ENCODE measurements around the gene RAX2. TPM values are rescaled to one million over a fixed set of nuclear protein-coding genes. Genes with fewer than 3 reads are reported as not detected.

Gene RAX2
- total RNA-seq, 2 donors from 2014 or later, result not detected

DNA sequence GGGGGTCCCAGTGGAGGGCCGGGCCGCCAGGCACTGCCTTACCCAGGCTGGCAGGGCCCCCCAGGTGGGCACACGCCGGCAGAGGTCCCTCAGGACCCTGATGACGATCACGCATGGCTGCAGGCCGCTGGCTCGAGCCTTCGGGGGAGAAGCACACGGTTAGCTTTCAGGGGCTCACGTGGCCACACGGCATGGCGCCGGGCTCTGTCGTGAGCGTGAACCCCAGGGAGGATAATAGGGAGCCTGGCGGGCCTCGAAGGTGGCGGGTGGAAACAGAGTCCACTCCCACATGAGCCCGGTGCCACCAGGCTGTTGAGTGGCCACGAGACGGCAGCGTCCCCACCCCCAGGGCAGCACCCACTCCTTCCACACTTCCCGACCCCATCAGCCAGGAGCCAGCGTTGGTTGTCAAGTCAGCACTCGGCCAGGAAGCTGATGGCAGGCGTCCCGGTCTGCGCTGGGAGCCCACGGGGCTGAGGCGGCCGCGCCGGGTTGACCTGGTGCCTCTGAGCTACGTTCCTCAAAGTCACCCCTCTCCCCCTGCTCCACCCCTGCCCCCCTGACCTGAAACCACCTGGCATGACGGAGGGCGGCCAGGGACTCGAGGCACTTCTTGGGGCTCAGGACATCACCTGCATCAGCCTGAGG, 38.8 kb upstream of the RAX2 start:
- DNase-seq (ENCODE audit: low spot score), result no peak
- Histone ChIP-seq H3K9me3 (no peaks in the 10 kb centered on the region), H3K36me3 (no peaks in the 10 kb centered on the region), H3K4me1 (ENCODE audit: control insufficient read depth in 1 of 2, low read depth in 2 of 2) (no peaks in the 10 kb centered on the region), H3K27me3 (replicated peaks; ENCODE audit: insufficient read depth) (no peaks in the 10 kb centered on the region), H3K27ac (no peak overlapping the region), H3K4me3 (no peak overlapping the region)
- TF ChIP-seq, protein P1, sequence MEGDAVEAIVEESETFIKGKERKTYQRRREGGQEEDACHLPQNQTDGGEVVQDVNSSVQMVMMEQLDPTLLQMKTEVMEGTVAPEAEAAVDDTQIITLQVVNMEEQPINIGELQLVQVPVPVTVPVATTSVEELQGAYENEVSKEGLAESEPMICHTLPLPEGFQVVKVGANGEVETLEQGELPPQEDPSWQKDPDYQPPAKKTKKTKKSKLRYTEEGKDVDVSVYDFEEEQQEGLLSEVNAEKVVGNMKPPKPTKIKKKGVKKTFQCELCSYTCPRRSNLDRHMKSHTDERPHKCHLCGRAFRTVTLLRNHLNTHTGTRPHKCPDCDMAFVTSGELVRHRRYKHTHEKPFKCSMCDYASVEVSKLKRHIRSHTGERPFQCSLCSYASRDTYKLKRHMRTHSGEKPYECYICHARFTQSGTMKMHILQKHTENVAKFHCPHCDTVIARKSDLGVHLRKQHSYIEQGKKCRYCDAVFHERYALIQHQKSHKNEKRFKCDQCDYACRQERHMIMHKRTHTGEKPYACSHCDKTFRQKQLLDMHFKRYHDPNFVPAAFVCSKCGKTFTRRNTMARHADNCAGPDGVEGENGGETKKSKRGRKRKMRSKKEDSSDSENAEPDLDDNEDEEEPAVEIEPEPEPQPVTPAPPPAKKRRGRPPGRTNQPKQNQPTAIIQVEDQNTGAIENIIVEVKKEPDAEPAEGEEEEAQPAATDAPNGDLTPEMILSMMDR (IDR thresholded peaks at IDR 0.05), result no peak
- ATAC-seq (ENCODE audit: insufficient number of reproducible peaks, low FRiP score, low read depth), result no peak

DNA sequence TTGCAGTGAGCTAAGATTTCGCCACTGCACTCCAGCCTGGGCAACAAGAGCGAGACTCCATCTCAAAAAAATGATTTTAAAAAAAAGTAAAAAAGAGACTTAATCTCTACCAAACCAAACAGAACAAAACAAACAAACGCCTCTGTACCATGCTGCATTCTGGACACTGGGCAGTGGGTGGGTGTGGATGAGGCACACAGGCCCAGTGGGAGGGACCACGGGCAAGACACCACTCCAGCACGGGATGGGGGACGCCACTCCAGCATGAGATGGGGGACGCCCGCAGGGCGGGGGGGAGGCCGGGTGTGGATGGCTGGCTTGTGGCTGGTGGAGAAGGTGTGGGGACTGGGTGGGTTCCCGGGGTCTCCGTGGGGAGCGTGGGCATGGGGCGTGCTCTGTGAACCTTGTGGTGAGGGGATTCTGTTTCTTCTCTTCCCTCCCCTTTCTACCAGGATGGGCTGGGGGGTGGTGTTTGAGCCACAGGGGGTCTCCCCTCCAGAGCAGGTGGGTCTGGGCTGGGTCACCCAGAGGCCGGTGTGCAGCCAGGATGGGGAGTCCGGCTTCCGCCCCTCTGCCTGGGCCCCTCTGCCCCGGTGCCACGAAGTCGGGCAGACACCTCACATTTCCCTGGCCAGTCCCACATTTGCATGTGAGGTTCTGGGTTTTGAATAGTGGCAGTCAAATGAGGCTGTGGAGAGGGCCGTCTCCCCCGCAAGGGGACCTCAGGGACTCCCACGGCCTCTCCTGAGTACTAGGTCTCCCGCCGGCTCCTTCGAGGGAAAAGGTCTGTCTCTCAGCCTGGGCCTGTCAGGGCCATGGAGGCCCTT, 38.1 kb upstream of the RAX2 start:
- no peak overlapping the region for H3K27ac ChIP-seq
- H3K27me3 ChIP-seq (replicated peaks; ENCODE audit: insufficient read depth), result no peaks in the 10 kb centered on the region
- no peaks in the 10 kb centered on the region for H3K36me3 ChIP-seq
- DNase-seq (ENCODE audit: low spot score) (no peak), ATAC-seq (ENCODE audit: insufficient number of reproducible peaks, low FRiP score, low read depth) (no peak)
- no peaks in the 10 kb centered on the region for H3K9me3 ChIP-seq
- TF ChIP-seq, protein P1 (IDR thresholded peaks at IDR 0.05), result no peak
- no peak overlapping the region for H3K4me3 ChIP-seq
- H3K4me1 ChIP-seq (ENCODE audit: control insufficient read depth in 1 of 2, low read depth in 2 of 2), result no peaks in the 10 kb centered on the region

DNA sequence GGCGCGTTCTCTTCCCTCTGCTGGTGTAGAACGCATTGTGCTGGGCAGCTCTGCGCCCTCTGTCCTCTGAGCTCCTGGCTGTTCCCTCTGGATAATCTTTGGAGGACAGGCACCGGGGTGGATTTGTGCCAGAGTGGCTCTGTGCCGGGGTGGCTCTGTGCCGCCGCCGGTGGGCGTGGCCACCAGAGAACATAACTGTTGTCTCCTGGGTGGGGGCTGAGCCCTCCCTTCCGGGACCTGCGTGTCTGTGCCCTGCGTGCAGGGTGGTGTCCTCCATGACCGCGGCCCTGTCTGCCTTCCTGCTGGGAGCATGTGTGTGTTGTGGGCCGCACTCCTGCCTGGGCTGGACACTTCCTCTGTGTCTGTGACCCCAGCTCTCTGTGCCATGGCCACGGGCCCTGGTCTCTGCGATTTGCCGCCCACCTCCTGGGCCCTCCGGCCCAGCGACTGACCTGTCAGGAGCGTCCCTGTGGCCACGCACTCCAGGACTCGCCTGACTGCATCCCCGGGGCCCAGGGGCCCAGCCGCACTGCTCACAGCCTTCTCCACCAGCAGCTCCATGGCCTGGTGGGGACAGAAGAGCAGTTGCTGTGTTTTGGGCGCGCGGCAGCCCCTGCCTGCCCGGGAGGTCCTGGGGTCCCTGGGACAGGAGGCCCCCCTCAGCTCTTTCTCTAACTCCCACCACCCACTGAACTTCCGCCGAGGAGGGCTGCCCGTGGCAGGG, 36.6 kb upstream of the RAX2 start:
- no peak for DNase-seq (ENCODE audit: low spot score)
- Histone ChIP-seq H3K36me3 (no peaks in the 10 kb centered on the region), H3K27me3 (replicated peaks; ENCODE audit: insufficient read depth) (no peaks in the 10 kb centered on the region), H3K27ac (no peak overlapping the region), H3K4me1 (ENCODE audit: control insufficient read depth in 1 of 2, low read depth in 2 of 2) (no peaks in the 10 kb centered on the region), H3K4me3 (no peak overlapping the region), H3K9me3 (no peaks in the 10 kb centered on the region)
- TF ChIP-seq, protein P1 (IDR thresholded peaks at IDR 0.05), result no peak
- ATAC-seq (ENCODE audit: insufficient number of reproducible peaks, low FRiP score, low read depth), result no peak

DNA sequence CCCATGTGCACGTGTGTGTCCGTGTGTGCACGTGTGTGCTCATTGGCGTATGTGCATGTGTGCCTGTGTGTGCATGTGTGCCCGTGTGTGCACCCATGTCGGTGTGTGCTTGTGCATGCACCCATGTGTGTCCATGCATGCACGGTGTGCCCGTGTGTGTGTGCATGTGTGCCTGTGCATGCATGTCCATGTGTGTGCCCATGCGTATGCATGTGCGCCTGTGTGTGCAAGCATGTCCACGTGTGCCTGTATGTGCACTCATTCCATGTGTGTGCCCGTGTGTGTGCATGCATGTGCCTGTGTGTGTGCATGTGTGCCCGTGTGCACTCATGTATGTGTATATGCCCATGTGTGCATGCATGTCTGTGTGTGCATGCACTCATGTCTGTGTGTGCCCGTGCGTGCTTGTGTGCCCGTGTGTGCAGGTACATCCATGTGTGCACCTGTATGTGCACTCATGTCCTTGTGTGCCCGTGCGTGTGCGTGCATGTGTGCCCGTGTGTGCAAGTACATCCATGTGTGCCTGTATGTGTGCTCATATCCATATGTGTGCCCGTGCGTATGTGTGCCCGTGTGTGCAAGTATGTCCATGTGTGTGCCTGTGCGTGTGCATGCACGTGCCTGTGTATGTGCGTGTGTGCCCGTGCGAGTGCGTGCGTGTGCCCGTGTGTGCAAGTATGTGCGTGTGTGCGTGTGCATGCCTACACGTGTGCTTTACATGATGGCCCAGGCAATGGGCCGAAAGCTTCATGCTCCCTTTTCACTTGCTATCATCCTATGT, 35.7 kb upstream of the RAX2 start:
- Histone ChIP-seq H3K4me3 (no peak overlapping the region), H3K27me3 (replicated peaks; ENCODE audit: insufficient read depth) (no peaks in the 10 kb centered on the region), H3K4me1 (ENCODE audit: control insufficient read depth in 1 of 2, low read depth in 2 of 2) (no peaks in the 10 kb centered on the region), H3K27ac (no peak overlapping the region), H3K9me3 (no peaks in the 10 kb centered on the region), H3K36me3 (no peaks in the 10 kb centered on the region)
- DNase-seq (ENCODE audit: low spot score) (no peak), ATAC-seq (ENCODE audit: insufficient number of reproducible peaks, low FRiP score, low read depth) (no peak)
- TF ChIP-seq, protein P1 (IDR thresholded peaks at IDR 0.05), result no peak
